Left forelimb (tissue), 1 donor: ENCODE results near the gene GOLM1.

Source experiments
- DNase-seq: peaks from one replicate; pipeline ENCODE4 v3.0.0-alpha.2; 2018; ENCODE audit warnings: low spot score

GOLM1 gene

DNA sequence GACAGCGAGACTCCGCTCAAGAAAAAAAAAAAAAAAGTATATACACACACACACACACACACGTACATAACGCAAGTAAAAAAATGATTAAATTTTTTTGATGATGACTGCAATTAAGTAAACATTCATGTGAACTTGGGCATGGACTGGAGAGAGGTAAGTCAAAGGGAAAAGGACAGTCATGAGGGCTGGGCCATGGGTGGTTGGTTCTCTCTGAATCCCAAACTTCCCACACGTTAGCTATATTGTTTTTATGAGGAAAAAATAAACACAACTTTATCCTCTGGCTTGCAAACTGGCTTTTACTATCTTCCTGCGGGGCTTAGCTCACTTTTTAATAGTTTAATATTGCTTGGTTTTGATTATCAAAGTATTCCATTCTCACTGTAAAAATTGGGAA, 53.7 kb downstream of the GOLM1 start:
- peak; percentile 2 for DNase-seq

DNA sequence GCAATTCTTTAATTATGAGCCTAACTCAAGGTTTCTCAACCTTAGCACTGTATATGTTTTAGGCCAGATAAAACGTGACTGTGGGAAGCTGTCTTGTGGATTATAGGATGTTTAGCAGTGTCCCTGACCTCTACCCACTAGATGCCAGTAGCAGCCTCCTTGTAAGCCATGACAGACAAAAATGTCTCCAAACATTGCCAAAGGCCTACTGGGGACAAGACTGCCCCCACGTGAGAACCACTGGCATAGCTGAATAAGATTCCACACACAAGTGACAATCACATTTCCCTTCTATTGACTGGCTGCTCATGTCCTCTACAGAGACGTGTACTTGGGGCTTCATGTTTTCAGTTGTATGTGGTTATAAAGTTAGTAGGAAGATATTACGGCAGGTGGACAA, 55.4 kb downstream of the GOLM1 start:
- no peak for DNase-seq

DNA sequence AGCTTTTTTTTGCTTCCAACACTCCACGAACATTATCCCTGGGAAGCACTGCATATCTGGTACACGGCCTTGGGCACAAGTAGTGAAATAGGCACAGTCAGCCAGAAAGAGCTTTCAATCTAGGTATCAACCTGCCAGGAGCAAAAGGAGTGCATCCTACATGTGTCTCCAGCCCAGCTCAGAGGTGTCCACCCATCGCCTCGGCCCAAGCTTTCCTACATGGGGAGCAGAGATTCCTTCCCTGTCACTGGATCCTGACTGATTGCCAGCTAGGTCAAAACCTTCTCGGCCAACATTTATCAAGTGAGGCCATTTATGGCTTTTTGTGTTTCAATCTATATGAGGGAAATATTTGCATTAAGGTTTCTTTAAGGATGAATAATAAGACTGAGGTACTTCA, 55.8 kb downstream of the GOLM1 start:
- DNase-seq = peak; percentile 40

DNA sequence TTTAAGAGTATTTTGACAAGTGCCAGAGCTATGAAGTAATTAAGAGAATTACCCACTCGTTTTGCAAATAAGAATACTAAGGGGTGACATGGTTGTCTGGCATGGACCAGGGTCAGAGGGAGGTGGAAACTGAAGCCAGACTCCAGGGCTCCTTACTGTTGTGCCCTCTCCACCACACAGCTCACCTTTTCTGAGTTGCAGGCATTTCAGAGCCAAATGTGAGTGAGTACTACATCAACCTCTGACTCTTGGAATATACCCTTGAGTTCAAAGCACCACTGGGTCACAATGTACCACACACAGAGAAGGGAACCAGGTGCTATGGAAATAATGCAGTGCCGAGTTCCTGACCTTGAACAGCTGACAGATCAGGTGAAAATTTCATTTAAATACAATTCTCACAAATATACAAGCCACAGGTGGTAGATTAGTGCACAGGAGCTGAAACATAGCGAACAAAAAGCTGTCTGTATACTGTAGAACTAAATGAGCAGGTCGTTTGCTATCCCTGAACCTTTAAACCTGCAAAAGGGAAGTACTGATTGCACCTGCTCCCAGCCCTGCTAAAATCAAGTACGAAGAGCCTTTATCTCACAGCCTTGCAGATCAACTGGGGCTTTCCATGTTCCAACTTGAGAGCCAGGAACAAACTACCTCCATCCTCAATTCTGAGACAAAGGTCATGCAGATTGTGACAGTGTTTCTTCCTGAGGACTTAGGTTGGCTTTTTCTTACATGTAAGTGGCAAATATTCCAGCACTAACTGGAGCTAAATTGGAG, 57.0 kb downstream of the GOLM1 start:
- DNase-seq = no peak

DNA sequence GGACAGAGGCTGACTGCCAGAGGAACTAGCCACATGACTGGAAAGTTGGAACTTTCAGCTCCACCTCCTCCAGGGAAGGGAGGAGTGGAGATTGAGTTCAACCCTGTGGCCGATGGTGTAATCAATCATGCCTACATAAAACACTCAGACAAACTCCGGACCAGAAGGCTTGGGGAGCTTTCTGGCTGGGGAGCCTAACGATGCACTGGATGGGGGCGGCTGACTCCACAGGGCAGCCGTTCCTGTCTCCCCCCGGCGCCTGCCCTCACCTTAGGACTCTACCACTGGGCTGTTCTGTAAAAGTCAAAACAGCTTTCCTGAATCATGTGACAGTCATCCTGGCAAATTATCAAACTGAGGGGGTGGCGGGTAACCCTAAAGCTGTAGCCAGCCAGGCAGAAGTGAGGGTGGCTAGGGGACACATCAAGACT, 58.0 kb downstream of the GOLM1 start:
- no peak for DNase-seq

DNA sequence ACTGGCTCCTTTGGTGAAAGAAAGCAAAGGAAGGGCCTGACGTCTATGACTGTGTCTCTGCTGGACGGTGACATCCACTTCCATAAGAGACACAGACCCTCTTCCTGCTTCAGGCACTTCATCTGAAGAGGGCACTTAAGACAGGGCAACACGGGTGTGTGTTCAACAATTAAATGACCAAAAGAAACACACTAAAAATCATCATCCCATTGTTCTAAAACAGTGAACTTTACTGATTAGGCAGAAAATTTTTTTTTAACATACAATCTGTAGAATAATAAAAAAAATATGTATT, 58.5 kb downstream of the GOLM1 start:
- no peak for DNase-seq

DNA sequence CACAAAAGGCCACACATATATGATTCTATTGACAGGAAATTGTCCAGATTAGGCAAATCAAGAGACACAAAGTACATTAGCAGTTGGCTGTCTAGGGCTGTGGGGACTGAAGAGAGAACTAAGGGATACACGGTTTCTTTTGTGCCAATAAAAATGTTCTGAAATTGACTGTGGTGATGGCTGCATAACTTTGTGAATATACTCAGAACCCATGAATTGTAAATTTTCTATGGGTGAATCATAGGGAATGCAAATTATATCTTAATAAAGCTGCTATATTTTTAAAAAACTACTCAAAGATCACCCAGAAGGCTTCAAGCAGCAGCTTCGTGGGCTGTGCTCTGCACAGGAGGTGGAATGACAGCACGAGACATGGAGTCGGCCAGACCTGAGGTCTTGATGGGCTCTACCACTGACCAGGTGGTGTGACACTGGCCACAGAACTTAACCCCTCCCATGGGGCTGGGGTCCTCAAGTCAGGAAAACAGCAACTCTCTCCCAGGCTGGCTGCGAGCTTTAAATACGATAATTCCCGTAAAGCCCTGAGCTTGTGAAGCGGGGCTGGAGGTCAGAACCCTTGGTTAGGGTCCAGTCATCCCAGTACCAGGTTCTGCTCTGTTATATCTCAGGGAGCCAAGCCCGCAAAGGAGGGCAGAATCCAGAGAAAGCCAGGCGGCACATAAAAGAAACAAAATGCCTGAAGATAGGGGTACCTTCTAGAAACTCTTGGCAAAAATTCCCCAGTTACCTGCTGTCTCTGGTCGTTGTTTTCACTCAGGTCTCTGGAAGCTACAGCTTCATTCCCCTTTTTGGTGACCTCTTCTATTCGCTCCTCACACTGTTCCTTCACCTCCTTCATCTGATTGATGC, 59.1 kb downstream of the GOLM1 start:
- no peak for DNase-seq

DNA sequence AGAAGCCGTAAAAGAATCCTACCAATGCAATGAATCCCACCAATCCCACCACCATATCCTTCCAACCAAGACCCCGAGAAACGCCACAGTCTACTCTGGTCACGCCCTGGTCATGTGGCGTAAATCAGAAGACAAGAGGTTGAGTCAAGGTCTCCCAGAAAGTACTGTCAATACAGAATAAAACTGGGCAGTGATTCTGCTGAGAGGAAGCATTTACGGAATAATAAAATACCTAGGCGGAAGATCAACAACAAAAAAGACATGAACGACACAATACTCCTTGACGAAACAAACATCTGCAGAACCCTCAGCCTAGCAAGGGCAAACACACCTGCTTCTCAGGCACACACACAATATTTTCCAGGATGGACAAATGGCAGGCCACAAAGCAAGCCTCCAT, 62.8 kb downstream of the GOLM1 start:
- no peak for DNase-seq

DNA sequence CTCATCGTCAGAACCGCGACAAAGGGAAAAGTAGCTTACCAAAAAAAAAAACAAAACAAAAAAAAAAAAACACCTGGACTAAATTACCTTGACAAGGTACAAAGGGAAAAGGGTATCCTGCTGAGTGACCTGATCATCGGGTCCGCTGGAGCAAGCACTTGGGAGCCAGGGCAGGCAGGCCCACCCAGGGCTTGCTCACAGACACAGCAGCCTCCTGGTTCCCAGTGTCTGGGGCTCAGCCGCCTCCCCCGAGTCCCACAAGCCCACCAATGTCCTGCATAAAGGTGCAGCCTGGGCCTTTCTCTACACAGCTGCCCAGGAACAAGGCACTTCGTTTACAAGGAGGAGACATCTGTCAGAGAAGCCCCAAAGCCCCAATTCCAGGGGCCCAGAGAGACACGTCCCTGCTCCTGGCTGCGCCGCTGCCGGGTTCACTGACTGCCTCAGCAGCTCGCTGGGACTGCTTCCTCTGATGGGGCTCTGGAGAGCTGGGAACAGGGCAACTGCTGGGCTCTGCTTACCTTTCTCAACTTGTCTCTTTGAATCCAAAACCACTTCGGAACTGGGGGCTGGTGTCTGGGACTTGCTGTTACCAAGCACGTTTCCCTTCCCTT, 63.4 kb downstream of the GOLM1 start:
- no peak for DNase-seq

DNA sequence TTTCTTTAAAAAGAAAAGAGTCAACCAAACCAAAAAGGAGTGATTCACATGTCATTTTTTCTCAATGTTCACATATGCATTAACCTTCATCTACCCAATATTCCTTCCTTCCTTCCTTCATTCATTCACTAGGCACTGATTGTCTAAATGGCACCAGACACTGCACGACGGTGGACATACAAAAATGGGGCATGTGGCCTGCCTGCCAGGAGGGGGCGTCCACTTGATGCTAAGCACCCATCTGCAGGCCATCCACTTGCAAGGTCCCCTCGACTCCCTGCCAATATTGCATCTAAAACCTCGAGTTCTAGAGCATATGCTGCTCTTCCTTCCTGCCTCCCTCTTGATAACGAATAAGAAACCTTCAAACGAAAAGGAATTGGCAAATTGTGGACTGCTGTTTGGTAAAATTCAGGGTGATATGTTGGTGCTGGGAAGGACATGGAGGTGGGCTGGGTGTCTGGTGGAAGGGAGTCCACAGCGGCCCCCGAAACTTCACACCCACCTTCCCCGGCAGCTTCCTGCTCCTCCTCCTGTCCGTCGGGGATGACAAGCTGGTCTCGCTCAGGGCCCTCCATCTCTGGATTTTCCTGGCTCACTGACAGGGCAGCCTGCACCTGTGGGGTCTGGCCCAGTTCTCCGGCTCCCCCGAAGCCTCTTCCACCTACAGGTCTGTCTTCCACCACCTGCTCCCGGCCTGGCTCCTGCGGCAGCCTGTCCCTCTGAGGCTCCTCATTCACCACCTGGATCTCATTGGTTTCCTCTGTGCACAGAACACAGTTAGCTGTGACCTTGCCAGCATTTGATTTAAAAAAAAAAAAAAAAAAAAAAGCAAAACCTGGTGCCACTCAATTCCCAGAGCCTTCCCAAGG, 64.3 kb downstream of the GOLM1 start:
- DNase-seq = no peak

DNA sequence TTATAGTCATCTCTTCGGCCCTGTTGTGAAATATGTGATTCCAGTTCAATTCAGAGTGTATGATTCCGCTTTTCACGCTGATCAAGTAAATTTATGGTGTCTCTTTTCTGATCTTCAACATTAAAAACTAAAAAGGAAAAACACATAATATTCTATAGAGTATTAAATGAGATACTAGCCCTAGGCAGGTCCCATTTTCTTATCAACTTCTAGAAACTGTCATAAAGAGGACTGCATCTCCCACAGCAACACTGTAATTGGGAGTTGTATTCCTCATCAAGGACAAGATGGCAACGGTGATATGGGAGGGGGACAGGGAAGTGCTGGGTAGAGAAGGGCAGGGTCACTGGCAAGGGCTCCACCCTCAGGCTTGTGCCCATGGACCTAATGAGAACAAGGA, 71.6 kb downstream of the GOLM1 start:
- no peak for DNase-seq

DNA sequence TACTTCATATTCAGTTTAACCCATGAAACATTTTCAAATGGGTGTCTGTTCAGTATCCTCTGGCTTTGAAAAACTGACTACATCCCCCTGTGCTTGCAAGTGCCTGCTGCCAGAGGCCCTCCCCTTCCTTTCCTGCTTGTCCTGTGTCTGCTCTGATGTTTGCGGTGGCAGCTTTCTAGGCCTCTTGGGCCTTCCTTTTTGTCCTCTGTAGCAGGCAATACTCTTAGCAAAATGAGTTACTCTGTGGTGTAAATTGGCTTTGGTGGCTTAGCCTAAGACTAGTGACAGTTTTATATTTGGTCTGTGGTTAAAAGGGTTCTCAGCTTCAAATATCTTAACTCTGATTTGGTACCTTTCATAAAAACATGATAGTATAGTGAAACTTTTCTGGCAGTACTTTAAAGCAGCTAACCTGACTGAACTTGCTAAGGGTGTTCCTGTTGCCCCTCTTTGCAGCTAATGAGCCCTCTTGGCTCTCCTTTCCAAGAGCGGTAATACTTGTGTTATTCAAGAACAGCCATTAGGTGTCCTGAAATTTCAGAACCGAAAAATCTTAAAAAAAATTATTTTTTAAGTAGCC, 76.6 kb downstream of the GOLM1 start:
- no peak for DNase-seq

DNA sequence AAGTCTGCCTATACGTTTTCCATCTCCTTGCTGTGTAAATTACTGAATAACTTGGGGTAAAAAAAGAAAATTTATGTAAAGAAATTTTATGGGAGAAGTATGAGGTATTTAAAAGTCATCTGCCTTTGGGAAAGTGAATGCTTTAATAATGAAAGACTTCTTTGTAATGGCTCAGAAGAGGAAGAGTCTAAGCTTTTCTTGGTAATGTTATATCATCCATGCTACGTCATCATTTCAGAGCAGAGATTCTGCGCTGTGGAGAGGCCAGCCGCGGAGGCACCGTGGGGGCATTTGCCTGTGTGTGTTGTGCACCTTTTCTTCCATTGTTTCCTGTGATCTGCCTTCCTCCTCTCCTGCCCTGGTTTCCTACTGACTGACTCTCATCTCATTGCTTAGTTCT, 78.2 kb downstream of the GOLM1 start:
- no peak for DNase-seq

DNA sequence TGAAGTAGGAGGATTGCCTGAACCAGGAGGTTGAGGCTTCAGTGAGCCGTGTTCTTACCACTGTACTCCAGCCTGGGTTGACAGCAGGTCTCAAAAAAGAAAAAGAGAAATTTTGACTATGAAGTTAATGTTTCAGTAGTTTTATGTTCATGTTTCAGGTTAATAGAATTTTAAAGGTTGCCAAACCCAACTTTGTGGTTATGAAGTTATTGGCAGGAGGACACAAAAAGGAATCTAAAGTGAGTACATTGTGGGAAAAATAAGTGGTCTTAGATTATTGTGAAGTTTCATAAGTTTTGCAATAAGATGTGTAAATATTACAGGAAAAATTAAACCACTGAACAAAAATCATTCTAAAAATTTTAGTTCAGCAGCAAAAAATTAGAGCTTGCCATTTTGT, 78.6 kb downstream of the GOLM1 start:
- DNase-seq = no peak

DNA sequence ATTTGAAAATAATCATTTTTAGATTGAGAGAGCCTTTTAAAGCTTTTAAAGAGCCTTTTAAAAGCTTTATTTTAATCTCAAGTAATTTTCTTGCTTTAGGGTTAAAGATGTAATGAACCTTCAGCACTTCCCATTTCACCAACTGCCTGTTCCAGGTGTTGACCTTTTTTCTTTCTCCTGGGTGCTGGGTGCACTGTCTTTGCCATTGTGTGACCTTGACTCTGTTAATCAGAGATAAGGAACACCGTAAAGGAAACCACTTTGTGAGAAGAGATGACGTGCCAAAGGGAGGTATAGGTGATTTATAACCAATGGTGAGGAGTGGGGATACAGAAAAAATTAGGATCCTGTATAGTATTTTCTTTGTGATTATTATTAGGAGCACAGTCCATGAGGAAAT, 90.2 kb downstream of the GOLM1 start:
- no peak for DNase-seq

DNA sequence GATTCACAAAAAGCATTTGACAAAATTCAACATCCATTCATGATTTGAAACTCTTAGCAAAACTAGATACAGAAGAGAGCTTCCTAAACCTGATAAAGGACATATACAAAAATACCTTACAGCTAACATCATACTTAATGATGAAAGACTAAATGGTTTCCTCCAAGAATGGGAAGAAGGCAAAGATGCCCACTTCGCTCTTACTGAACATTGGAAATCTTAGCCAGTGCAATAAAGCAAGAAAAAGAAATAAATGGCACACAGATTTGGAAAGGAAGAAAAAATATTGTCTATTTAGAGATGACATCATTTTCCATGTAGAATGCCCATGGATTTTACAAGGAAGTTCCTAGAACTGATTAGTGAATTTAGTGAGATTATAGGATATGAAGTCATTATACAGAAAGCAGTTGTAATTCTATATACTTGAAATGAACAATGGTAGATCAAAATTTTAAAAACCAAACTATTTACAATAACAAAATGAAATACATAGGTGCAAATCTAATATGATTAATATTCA, 94.0 kb downstream of the GOLM1 start:
- no peak for DNase-seq

DNA sequence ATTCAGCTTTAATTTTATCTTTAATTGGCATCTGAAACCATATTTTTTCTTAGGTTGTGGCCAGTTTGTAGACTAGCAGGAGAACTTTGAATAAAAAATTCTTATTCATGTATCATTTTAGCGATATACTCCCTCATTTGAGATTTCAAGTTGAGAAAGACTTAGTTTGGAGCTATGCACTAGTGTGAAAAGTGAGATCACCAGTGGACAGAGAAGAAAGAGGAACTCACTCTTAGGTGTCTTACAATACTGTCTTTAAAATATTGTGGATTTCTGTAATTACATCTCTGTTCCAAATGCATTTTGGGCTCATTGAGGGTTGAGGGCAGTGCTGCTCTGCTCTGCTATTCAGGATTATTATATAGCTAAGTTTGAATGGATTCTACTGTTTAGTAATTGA, 103.8 kb downstream of the GOLM1 start:
- DNase-seq = no peak

DNA sequence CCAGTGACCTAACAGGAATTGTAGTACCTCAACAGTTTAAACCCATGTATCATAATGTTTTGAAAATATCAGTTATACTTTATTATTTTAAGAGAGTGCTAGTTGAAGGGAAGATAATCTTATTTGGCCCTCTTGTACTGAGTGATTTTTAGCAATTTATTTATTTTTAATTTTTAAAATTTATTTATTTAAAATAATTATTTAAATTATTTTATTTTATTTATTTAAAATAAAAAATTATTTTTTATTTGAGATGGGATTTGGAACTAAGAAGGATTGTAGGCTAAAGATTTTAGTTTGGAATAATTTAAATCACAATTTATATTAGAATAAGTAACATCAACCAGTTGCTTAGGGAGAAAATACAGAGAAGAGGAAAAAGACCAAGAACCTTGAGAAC, 104.3 kb downstream of the GOLM1 start:
- DNase-seq = no peak

DNA sequence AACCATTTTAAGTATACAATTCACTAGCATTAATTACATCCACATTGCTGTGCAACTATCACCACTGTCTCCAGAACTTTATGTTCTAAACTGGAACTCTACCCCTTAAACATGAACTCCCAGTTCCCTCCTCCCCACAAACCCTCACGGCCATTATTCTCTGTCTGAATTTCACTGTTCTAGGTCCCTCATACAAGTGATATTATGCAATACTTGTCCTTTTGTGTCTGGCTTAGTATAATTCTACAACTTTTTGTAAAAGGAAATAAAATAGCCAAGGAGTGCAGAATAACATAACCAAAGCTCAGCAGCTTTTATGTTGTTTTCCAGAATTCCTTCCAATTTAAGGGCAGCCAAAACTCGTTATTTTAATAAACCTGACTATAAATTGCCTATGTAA, 105.2 kb downstream of the GOLM1 start:
- DNase-seq = no peak

DNA sequence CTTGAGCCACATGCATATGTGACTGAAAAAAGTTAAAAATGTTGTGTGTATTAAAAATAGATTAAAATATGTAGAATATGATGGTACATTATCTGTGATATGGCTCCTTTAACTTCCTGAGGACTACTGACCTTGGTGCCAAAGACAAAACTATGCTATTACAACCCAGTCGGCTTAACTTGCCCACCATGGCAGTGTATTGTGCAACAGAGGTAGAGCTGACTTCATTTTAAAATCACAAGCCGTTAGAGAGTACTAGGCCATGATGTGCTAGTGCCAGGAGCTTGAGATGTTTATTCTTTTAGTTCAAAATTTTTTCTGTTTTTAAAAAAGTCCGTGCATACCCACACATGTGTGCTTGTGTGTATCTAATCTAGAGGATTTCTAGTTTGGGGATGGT, 112.1 kb downstream of the GOLM1 start:
- no peak for DNase-seq

DNA sequence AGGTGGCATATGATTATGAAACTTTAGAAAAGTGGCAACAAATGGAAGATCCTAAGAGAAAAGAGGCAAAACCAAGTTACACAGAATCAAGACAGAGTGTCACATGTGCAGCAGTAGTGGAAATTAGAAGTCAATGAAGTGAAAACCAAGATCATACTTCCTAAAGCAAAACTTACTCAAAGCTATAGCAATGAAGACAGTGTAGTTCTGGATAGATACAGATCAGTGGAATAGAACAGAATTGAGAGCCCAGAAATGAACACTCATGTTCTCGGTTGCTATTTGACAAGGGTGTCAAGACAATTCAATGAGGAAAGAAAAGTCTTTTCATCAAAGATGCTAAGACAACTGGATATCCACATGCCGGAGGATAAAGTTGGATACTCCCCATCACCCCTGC, 114.9 kb downstream of the GOLM1 start:
- DNase-seq = no peak

DNA sequence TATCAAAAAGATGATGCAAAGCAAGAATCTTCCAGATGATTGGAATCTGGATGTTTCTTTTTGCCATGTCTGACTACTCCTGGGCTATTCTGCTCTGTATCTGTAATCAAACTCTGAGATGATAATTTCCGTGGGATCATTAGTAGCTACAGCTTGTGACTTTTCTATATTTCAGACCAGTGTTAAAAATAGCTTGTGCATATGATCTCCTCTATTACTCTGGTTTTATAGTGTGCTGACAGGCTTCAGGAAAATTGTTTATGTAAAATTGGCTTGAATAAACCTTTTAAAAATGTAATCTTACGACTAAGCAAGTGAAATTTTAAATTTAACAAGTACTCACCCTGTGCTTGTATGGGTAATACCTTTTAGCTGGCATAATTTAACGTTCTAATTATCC, 118.0 kb downstream of the GOLM1 start:
- DNase-seq = no peak
